Measurements from ENCODE around the gene SAXO1.

- TF ChIP-seq EZH2 (IDR thresholded peaks at IDR 0.05; ENCODE audit: low read length, unreplicated experiment) = no peak
- TF ChIP-seq, protein P1, sequence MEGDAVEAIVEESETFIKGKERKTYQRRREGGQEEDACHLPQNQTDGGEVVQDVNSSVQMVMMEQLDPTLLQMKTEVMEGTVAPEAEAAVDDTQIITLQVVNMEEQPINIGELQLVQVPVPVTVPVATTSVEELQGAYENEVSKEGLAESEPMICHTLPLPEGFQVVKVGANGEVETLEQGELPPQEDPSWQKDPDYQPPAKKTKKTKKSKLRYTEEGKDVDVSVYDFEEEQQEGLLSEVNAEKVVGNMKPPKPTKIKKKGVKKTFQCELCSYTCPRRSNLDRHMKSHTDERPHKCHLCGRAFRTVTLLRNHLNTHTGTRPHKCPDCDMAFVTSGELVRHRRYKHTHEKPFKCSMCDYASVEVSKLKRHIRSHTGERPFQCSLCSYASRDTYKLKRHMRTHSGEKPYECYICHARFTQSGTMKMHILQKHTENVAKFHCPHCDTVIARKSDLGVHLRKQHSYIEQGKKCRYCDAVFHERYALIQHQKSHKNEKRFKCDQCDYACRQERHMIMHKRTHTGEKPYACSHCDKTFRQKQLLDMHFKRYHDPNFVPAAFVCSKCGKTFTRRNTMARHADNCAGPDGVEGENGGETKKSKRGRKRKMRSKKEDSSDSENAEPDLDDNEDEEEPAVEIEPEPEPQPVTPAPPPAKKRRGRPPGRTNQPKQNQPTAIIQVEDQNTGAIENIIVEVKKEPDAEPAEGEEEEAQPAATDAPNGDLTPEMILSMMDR (conservative IDR thresholded peaks at IDR 0.05; ENCODE audit: low read depth, low read length) = no peak
Observed at GRCh38 chr9:18893046-18893445, 140.0 kb downstream of the SAXO1 start.
